ENCODE data around the gene CCDC186. TPM values are rescaled to one million over a fixed set of nuclear protein-coding genes. Genes with fewer than 3 reads are reported as not detected.
A peak's percentile ranks its signal among the peaks of the same experiment; 100 is the strongest.
"Not testable (repeated sequence)": the region's sequence is repeated elsewhere in the genome, so short reads cannot be mapped to it uniquely, and the experiment has no call there.

The CCDC186 gene
- total and polyA plus RNA-seq, 2 experiments from 2014 or later: 14.9 to 32.4 TPM

GRCh38 chr10:114151486-114151885 is 22.5 kb downstream of the CCDC186 start:
- H3K9me3 ChIP-seq (ENCODE audit: low read depth): no peaks in the 10 kb centered on the region
- no peak for DNase-seq (ENCODE audit: low spot score)
- H3K79me2 ChIP-seq: peaks cover 46% of the 10 kb centered on the region
- TF ChIP-seq EZH2phosphoT487 (IDR thresholded peaks at IDR 0.05; ENCODE audit: low read depth, severe bottlenecking, unreplicated experiment) (no peak), EZH2 (IDR thresholded peaks at IDR 0.05; ENCODE audit: borderline replicate concordance) (no peak)
- TF ChIP-seq, protein P1, sequence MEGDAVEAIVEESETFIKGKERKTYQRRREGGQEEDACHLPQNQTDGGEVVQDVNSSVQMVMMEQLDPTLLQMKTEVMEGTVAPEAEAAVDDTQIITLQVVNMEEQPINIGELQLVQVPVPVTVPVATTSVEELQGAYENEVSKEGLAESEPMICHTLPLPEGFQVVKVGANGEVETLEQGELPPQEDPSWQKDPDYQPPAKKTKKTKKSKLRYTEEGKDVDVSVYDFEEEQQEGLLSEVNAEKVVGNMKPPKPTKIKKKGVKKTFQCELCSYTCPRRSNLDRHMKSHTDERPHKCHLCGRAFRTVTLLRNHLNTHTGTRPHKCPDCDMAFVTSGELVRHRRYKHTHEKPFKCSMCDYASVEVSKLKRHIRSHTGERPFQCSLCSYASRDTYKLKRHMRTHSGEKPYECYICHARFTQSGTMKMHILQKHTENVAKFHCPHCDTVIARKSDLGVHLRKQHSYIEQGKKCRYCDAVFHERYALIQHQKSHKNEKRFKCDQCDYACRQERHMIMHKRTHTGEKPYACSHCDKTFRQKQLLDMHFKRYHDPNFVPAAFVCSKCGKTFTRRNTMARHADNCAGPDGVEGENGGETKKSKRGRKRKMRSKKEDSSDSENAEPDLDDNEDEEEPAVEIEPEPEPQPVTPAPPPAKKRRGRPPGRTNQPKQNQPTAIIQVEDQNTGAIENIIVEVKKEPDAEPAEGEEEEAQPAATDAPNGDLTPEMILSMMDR (IDR thresholded peaks at IDR 0.05; ENCODE audit: poor library complexity): no peak
- peaks cover 3% of the 10 kb centered on the region for H3K36me3 ChIP-seq (replicated peaks; ENCODE audit: insufficient read depth, low read depth)
- H3K4me2 ChIP-seq: no peak overlapping the region
- H3K9me2 ChIP-seq (replicated peaks; ENCODE audit: insufficient read depth): no peaks in the 10 kb centered on the region
- 79% methylated on average over 2 of the region's 2 CpGs for WGBS (ENCODE audit: low lambda C conversion rate, missing lambda C conversion rate)
- H3K4me3 ChIP-seq: no peak overlapping the region
- peaks cover 6% of the 10 kb centered on the region for H4K20me1 ChIP-seq (ENCODE audit: insufficient read depth, poor library complexity, severe bottlenecking)
- no peaks in the 10 kb centered on the region for H3K4me1 ChIP-seq (ENCODE audit: insufficient read depth)
- H2AFZ ChIP-seq: no peak overlapping the region
- no peak overlapping the region for H3K27ac ChIP-seq
- no peaks in the 10 kb centered on the region for H3K27me3 ChIP-seq

- 89% methylated on average over 1 of the region's 3 CpGs for WGBS (ENCODE audit: low lambda C conversion rate, missing lambda C conversion rate)
These were observed 24.5 kb downstream of the CCDC186 start for GRCh38 chr10:114149476-114149875.

GRCh38 chr10:114143160-114143559 is 30.8 kb downstream of the CCDC186 start:
- 90% methylated on average over 1 of the region's 1 CpG for WGBS (ENCODE audit: low lambda C conversion rate, missing lambda C conversion rate)

More at GRCh38 chr10:114149476-114149875, 24.5 kb downstream of the CCDC186 start:
- DNase-seq (ENCODE audit: low spot score); H3K4me1 ChIP-seq (ENCODE audit: insufficient read depth); H3K4me3 ChIP-seq; H3K4me2 ChIP-seq; H3K27ac ChIP-seq; H3K9me3 ChIP-seq (ENCODE audit: low read depth); H3K36me3 ChIP-seq (replicated peaks; ENCODE audit: insufficient read depth, low read depth); H2AFZ ChIP-seq; H3K9me2 ChIP-seq (replicated peaks; ENCODE audit: insufficient read depth); H4K20me1 ChIP-seq (ENCODE audit: insufficient read depth, poor library complexity, severe bottlenecking); H3K27me3 ChIP-seq: not testable (repeated sequence)
- peaks cover 32% of the 10 kb centered on the region for H3K79me2 ChIP-seq

GRCh38 chr10:114142018-114142417 is 32.0 kb downstream of the CCDC186 start:
- no peaks in the 10 kb centered on the region for H3K36me3 ChIP-seq (replicated peaks; ENCODE audit: insufficient read depth, low read depth)
- H4K20me1 ChIP-seq (ENCODE audit: insufficient read depth, poor library complexity, severe bottlenecking): no peaks in the 10 kb centered on the region
- no peaks in the 10 kb centered on the region for H3K9me3 ChIP-seq (ENCODE audit: low read depth)
- WGBS (ENCODE audit: low lambda C conversion rate, missing lambda C conversion rate): 66% methylated on average over 3 of the region's 3 CpGs
- H2AFZ ChIP-seq: no peak overlapping the region
- DNase-seq (ENCODE audit: low spot score): peak; percentile 6
- peaks cover 4% of the 10 kb centered on the region for H3K4me1 ChIP-seq (ENCODE audit: insufficient read depth)
- H3K79me2 ChIP-seq: no peaks in the 10 kb centered on the region
- no peaks in the 10 kb centered on the region for H3K9me2 ChIP-seq (replicated peaks; ENCODE audit: insufficient read depth)
- H3K4me2 ChIP-seq: no peak overlapping the region
- TF ChIP-seq EZH2phosphoT487 (IDR thresholded peaks at IDR 0.05; ENCODE audit: low read depth, severe bottlenecking, unreplicated experiment): no peak
- no peak for TF ChIP-seq EZH2 (IDR thresholded peaks at IDR 0.05; ENCODE audit: borderline replicate concordance)
- TF ChIP-seq, protein P1 (IDR thresholded peaks at IDR 0.05; ENCODE audit: poor library complexity): no peak
- no peaks in the 10 kb centered on the region for H3K27me3 ChIP-seq
- H3K27ac ChIP-seq: no peak overlapping the region
- no peak overlapping the region for H3K4me3 ChIP-seq

More at GRCh38 chr10:114143160-114143559, 30.8 kb downstream of the CCDC186 start:
- Histone ChIP-seq H3K4me3 (no peak overlapping the region), H3K4me1 (ENCODE audit: insufficient read depth) (peaks cover 4% of the 10 kb centered on the region), H3K27ac (no peak overlapping the region), H3K9me3 (ENCODE audit: low read depth) (no peaks in the 10 kb centered on the region), H3K4me2 (no peak overlapping the region), H4K20me1 (ENCODE audit: insufficient read depth, poor library complexity, severe bottlenecking) (no peaks in the 10 kb centered on the region), H3K79me2 (no peaks in the 10 kb centered on the region), H3K27me3 (no peaks in the 10 kb centered on the region), H3K36me3 (replicated peaks; ENCODE audit: insufficient read depth, low read depth) (no peaks in the 10 kb centered on the region), H3K9me2 (replicated peaks; ENCODE audit: insufficient read depth) (no peaks in the 10 kb centered on the region), H2AFZ (no peak overlapping the region)
- TF ChIP-seq, protein P1 (IDR thresholded peaks at IDR 0.05; ENCODE audit: poor library complexity): no peak
- TF ChIP-seq EZH2 (IDR thresholded peaks at IDR 0.05; ENCODE audit: borderline replicate concordance) (no peak), EZH2phosphoT487 (IDR thresholded peaks at IDR 0.05; ENCODE audit: low read depth, severe bottlenecking, unreplicated experiment) (no peak)
- no peak for DNase-seq (ENCODE audit: low spot score)

- not testable (repeated sequence) for H2AFZ ChIP-seq; DNase-seq (ENCODE audit: low spot score); H3K4me2 ChIP-seq; H3K9me2 ChIP-seq (replicated peaks; ENCODE audit: insufficient read depth); H3K36me3 ChIP-seq (replicated peaks; ENCODE audit: insufficient read depth, low read depth); H3K27ac ChIP-seq; H3K4me1 ChIP-seq (ENCODE audit: insufficient read depth); H3K4me3 ChIP-seq; H3K27me3 ChIP-seq; H3K9me3 ChIP-seq (ENCODE audit: low read depth); H4K20me1 ChIP-seq (ENCODE audit: insufficient read depth, poor library complexity, severe bottlenecking); H3K79me2 ChIP-seq
- WGBS (ENCODE audit: low lambda C conversion rate, missing lambda C conversion rate): 100% methylated on average over 2 of the region's 2 CpGs
These were observed 33.2 kb downstream of the CCDC186 start for GRCh38 chr10:114140827-114141226.
